ENCODE data around the gene PYCARD. TPM values are rescaled to one million over a fixed set of nuclear protein-coding genes. Genes with fewer than 3 reads are reported as not detected.
"Not testable (repeated sequence)": the region's sequence is repeated elsewhere in the genome, so short reads cannot be mapped to it uniquely, and the experiment has no call there.

The PYCARD gene
- total and polyA plus RNA-seq, 2 experiments from 2014 or later = 24.3 to 28.1 TPM

- Histone ChIP-seq H3K4me2 (ENCODE audit: unreplicated experiment) (peak overlapping the region; percentile 89), H3K9ac (peak overlapping the region; percentile 99), H3K9me2 (ENCODE audit: insufficient read depth) (no peaks in the 10 kb centered on the region), H3K79me2 (ENCODE audit: insufficient read depth) (peaks cover 54% of the 10 kb centered on the region), H2AFZ (peak overlapping the region; percentile 97), H3K27ac (peak overlapping the region; percentile 93), H3K36me3 (ENCODE audit: low read depth) (peaks cover 21% of the 10 kb centered on the region; the same call in 1 of the 2 replicates), H3K4me3 (peak overlapping the region; percentile 89), H3K9me3 (ENCODE audit: low read depth) (no peaks in the 10 kb centered on the region), H3F3A (ENCODE audit: insufficient read depth) (peaks cover 23% of the 10 kb centered on the region), H3K27me3 (replicated peaks; ENCODE audit: insufficient read depth) (no peaks in the 10 kb centered on the region), H3K4me1 (ENCODE audit: insufficient read depth) (peaks cover 24% of the 10 kb centered on the region), H4K20me1 (ENCODE audit: insufficient read depth) (peaks cover 25% of the 10 kb centered on the region)
- peak; percentile 42 for DNase-seq
- TF ChIP-seq EZH2 (IDR thresholded peaks at IDR 0.05; ENCODE audit: insufficient read depth, poor library complexity, severe bottlenecking) (no peak), EZH2phosphoT487 (IDR thresholded peaks at IDR 0.05; ENCODE audit: insufficient read depth, low read depth) (no peak)
- WGBS, 2 experiments (ENCODE audit: low coverage in 1 of 2, low lambda C conversion rate in 2 of 2, missing lambda C conversion rate in 2 of 2) = 4% methylated on average over 22 to 27 of the region's 27 CpGs
- in situ Hi-C loops (cut with MboI) = no loop called here
Observed at GRCh38 chr16:31179219-31179746, 23.3 kb downstream of the PYCARD start.

- Histone ChIP-seq H3K4me3 (no peak overlapping the region), H4K20me1 (ENCODE audit: insufficient read depth) (peaks cover 6% of the 10 kb centered on the region; the same call in 1 of the 2 replicates), H3K79me2 (ENCODE audit: insufficient read depth) (peaks cover 32% of the 10 kb centered on the region), H3K4me1 (ENCODE audit: insufficient read depth) (0 out of 2 replicates have a peak, but pooled peaks cover 6% of the 10 kb centered on the region), H3F3A (ENCODE audit: insufficient read depth) (peaks cover 10% of the 10 kb centered on the region), H3K9me2 (ENCODE audit: insufficient read depth) (no peaks in the 10 kb centered on the region), H3K9ac (no peak overlapping the region), H3K4me2 (ENCODE audit: unreplicated experiment) (no peak overlapping the region), H3K36me3 (ENCODE audit: low read depth) (0 out of 2 replicates have a peak, but pooled peaks cover under 1% of the 10 kb centered on the region), H3K9me3 (ENCODE audit: low read depth) (no peaks in the 10 kb centered on the region), H3K27ac (no peak overlapping the region), H3K27me3 (replicated peaks; ENCODE audit: insufficient read depth) (no peaks in the 10 kb centered on the region), H2AFZ (no peak overlapping the region)
- in situ Hi-C loops (cut with MboI) = no loop called here
- 81 to 86% methylated on average over 3 of the region's 3 CpGs for WGBS, 2 experiments (ENCODE audit: low coverage in 1 of 2, low lambda C conversion rate in 2 of 2, missing lambda C conversion rate in 2 of 2)
- TF ChIP-seq EZH2 (IDR thresholded peaks at IDR 0.05; ENCODE audit: insufficient read depth, poor library complexity, severe bottlenecking) = no peak
- TF ChIP-seq EZH2phosphoT487 (IDR thresholded peaks at IDR 0.05; ENCODE audit: insufficient read depth, low read depth) = no peak
- DNase-seq = peak; percentile 54
Observed at GRCh38 chr16:31177136-31177535, 25.4 kb downstream of the PYCARD start.

- H3K9me2 ChIP-seq (ENCODE audit: insufficient read depth); H3K79me2 ChIP-seq (ENCODE audit: insufficient read depth); H3K4me3 ChIP-seq; H3K9me3 ChIP-seq (ENCODE audit: low read depth); H3K4me1 ChIP-seq (ENCODE audit: insufficient read depth); H3K9ac ChIP-seq; H3K36me3 ChIP-seq (ENCODE audit: low read depth); H4K20me1 ChIP-seq (ENCODE audit: insufficient read depth); H3K27ac ChIP-seq; H3F3A ChIP-seq (ENCODE audit: insufficient read depth); DNase-seq; in situ Hi-C loops (cut with MboI); H3K4me2 ChIP-seq (ENCODE audit: unreplicated experiment); H2AFZ ChIP-seq; H3K27me3 ChIP-seq (replicated peaks; ENCODE audit: insufficient read depth): not testable (repeated sequence)
- no CpG with 5 or more reads among the region's 2 CpGs for WGBS, 2 experiments (ENCODE audit: low coverage in 1 of 2, low lambda C conversion rate in 2 of 2, missing lambda C conversion rate in 2 of 2)
Observed at GRCh38 chr16:31170048-31170447, 32.5 kb downstream of the PYCARD start.

- Histone ChIP-seq H2AFZ (no peak overlapping the region), H3K27ac (no peak overlapping the region), H3K36me3 (ENCODE audit: low read depth) (no peaks in the 10 kb centered on the region), H3K4me2 (ENCODE audit: unreplicated experiment) (no peak overlapping the region), H3F3A (ENCODE audit: insufficient read depth) (no peaks in the 10 kb centered on the region), H3K9me2 (ENCODE audit: insufficient read depth) (no peaks in the 10 kb centered on the region), H3K4me3 (no peak overlapping the region), H4K20me1 (ENCODE audit: insufficient read depth) (no peaks in the 10 kb centered on the region), H3K79me2 (ENCODE audit: insufficient read depth) (no peaks in the 10 kb centered on the region), H3K27me3 (replicated peaks; ENCODE audit: insufficient read depth) (no peaks in the 10 kb centered on the region), H3K9ac (no peak overlapping the region), H3K4me1 (ENCODE audit: insufficient read depth) (no peaks in the 10 kb centered on the region), H3K9me3 (ENCODE audit: low read depth) (no peaks in the 10 kb centered on the region)
- TF ChIP-seq EZH2phosphoT487 (IDR thresholded peaks at IDR 0.05; ENCODE audit: insufficient read depth, low read depth) = no peak
- TF ChIP-seq EZH2 (IDR thresholded peaks at IDR 0.05; ENCODE audit: insufficient read depth, poor library complexity, severe bottlenecking) = no peak
- in situ Hi-C loops (cut with MboI) = no loop called here
- 10 to 13% methylated on average over 2 of the region's 2 CpGs for WGBS, 2 experiments (ENCODE audit: low coverage in 1 of 2, low lambda C conversion rate in 2 of 2, missing lambda C conversion rate in 2 of 2)
- DNase-seq = no peak
Observed at GRCh38 chr16:31168848-31169247, 33.7 kb downstream of the PYCARD start.

GRCh38 chr16:31167315-31167714 lies 35.2 kb downstream of the PYCARD start:
- Histone ChIP-seq H3K27ac (no peak overlapping the region), H3K27me3 (replicated peaks; ENCODE audit: insufficient read depth) (no peaks in the 10 kb centered on the region), H3K9ac (no peak overlapping the region), H3F3A (ENCODE audit: insufficient read depth) (no peaks in the 10 kb centered on the region), H3K9me2 (ENCODE audit: insufficient read depth) (no peaks in the 10 kb centered on the region), H3K79me2 (ENCODE audit: insufficient read depth) (no peaks in the 10 kb centered on the region), H2AFZ (no peak overlapping the region), H3K36me3 (ENCODE audit: low read depth) (no peaks in the 10 kb centered on the region), H3K4me3 (no peak overlapping the region), H3K9me3 (ENCODE audit: low read depth) (no peaks in the 10 kb centered on the region), H3K4me1 (ENCODE audit: insufficient read depth) (no peaks in the 10 kb centered on the region), H4K20me1 (ENCODE audit: insufficient read depth) (no peaks in the 10 kb centered on the region), H3K4me2 (ENCODE audit: unreplicated experiment) (no peak overlapping the region)
- 81 to 85% methylated on average over 8 of the region's 8 CpGs for WGBS, 2 experiments (ENCODE audit: low coverage in 1 of 2, low lambda C conversion rate in 2 of 2, missing lambda C conversion rate in 2 of 2)
- in situ Hi-C loops (cut with MboI) = no loop called here
- no peak for DNase-seq
- no peak for TF ChIP-seq EZH2phosphoT487 (IDR thresholded peaks at IDR 0.05; ENCODE audit: insufficient read depth, low read depth)
- TF ChIP-seq EZH2 (IDR thresholded peaks at IDR 0.05; ENCODE audit: insufficient read depth, poor library complexity, severe bottlenecking) = no peak

All from GM23248 (cell line).